GM18858 (cell line): ENCODE measurements around the gene MAP4K3.

ENCODE experiments used
- ATAC-seq: cut with Tn5 transposase; IDR thresholded peaks from one replicate; pipeline ENCODE4 v1.9.1; 2021; ENCODE audit not compliant: unreplicated experiment

The MAP4K3 gene

DNA sequence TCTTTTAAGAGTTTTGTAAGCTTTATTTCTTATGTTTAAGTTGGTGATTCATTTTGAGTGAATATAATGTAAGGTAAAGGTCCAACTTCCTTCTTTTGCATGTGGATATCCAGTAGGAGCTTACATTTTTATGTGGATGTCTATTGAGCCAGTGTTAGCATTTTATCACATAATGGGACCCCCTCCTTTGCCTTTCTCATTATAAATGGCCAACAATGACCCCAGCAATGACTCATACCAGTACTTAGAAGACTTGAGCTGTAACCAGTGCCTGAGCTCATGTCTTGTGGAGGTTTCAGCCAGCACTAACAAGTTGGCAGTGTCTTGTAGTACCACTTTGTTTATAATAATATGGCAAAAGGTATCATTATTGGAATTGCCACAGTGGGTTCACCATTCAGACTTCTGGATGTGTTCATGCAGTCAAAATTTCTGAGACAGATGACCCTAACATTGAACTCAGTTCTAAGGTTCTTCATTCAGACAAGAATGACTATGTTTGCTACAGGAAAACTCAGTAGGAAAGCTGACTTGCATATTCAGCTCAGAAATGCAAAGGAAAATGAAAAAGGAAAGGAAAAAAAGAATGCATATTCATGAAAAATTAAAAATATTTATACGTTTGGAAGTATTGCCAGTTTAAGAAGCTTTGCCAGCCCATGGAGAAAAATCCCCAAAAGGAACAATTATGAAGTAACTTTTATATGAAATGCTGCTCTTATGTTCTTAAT, 234.3 kb downstream of the MAP4K3 start:
- no peak for ATAC-seq
